22Rv1 (cell line): ENCODE results near the gene EXOSC10.

Experiments
- CTCF ChIP-seq: fragments of 450-650 bp; IDR thresholded peaks from 2 replicates; pipeline ENCODE4 v1.5.1; 2017; ENCODE audit warnings: mild to moderate bottlenecking
- ZFX ChIP-seq: fragments of 450-650 bp; IDR thresholded peaks from 2 replicates; pipeline ENCODE4 v1.6.1; 2017; ENCODE audit warnings: antibody characterized with exemption, borderline replicate concordance

GRCh38 chr1:11068600-11069473, 30.8 kb downstream of the EXOSC10 start:
- TF ChIP-seq CTCF, result no peak
- TF ChIP-seq ZFX, result no peak
